Fibroblast of lung (primary cell): ENCODE data around the gene SNX6. TPM values are rescaled to one million over a fixed set of nuclear protein-coding genes. Genes with fewer than 3 reads are reported as not detected.

Experiments
- DNase-seq, 2 donors: peaks; one replicate each; pipeline versions ENCODE4 v3.0.0 to v3.0.0-alpha.2; 2010; ENCODE audit warnings: low read depth in 2 of 2
- H2AFZ ChIP-seq: 2 replicates; pipeline ENCODE4 v1.5.1; 2012; ENCODE audit warnings: low read length, control low read depth, inconsistent platforms
- H3K27ac ChIP-seq: 2 replicates; pipeline ENCODE4 v1.5.1; 2011; ENCODE audit warnings: low read length, control low read depth; ENCODE audit not compliant: insufficient read depth
- H3K27me3 ChIP-seq: 2 replicates; pipeline ENCODE4 v1.5.1; 2011; ENCODE audit warnings: mild to moderate bottlenecking, low read length; ENCODE audit not compliant: control insufficient read depth, insufficient read depth
- H3K36me3 ChIP-seq: 2 replicates; pipeline ENCODE4 v1.5.1; 2011; ENCODE audit warnings: low read length; ENCODE audit not compliant: control insufficient read depth, insufficient read depth
- H3K4me1 ChIP-seq: 2 replicates; pipeline ENCODE4 v1.5.1; 2011; ENCODE audit warnings: low read length; ENCODE audit not compliant: control insufficient read depth, insufficient read depth; ENCODE audit errors: extremely low read depth
- H3K4me2 ChIP-seq: 2 replicates; pipeline ENCODE4 v1.5.1; 2011; ENCODE audit warnings: low read length, control low read depth; ENCODE audit not compliant: insufficient read depth; ENCODE audit errors: extremely low read depth
- H3K4me3 ChIP-seq, 4 experiments: fragments of 200-600 bp in 1 of 4; sonication (generic) in 1 of 4; replicated peaks in 1 of 4; 2 replicates each; pipeline ENCODE4 v1.5.1; 2011 to 2016; ENCODE audit warnings: low read length in 4 of 4, low read depth in 3 of 4, mild to moderate bottlenecking in 3 of 4, control low read depth in 2 of 4, inconsistent platforms in 1 of 4, mixed read lengths in 1 of 4; ENCODE audit not compliant: insufficient read depth in 1 of 4; ENCODE audit errors: control extremely low read depth in 1 of 4
- H3K79me2 ChIP-seq: 2 replicates; pipeline ENCODE4 v1.5.1; 2012; ENCODE audit warnings: mild to moderate bottlenecking, low read length, inconsistent platforms; ENCODE audit not compliant: control insufficient read depth, insufficient read depth
- H3K9ac ChIP-seq: 2 replicates; pipeline ENCODE4 v1.5.1; 2011; ENCODE audit warnings: mild to moderate bottlenecking, low read length, control low read depth; ENCODE audit not compliant: insufficient read depth
- H3K9me3 ChIP-seq: 2 replicates; pipeline ENCODE4 v1.5.1; 2012; ENCODE audit warnings: low read depth, low read length; ENCODE audit not compliant: control insufficient read depth, insufficient read depth
- H4K20me1 ChIP-seq: 2 replicates; pipeline ENCODE4 v1.5.1; 2011; ENCODE audit warnings: low read length; ENCODE audit not compliant: control insufficient read depth, insufficient read depth; ENCODE audit errors: extremely low read depth
- EZH2 ChIP-seq: IDR thresholded peaks from 2 replicates; pipeline ENCODE4 v1.5.1; 2012; ENCODE audit warnings: low read length, control low read depth, mild to moderate bottlenecking; ENCODE audit errors: missing control alignments
- polyA minus RNA-seq: library from RNA; depleted of rRNA, polyadenylated mRNA; stranded (reverse); fragments of >200 nt; gene quantifications from 2 replicates; pipeline ENCODE4 v1.2.3, GENCODE V29; 2011; ENCODE audit warnings: low replicate concordance
- polyA plus RNA-seq, 2 donors: library from polyadenylated mRNA; depleted of rRNA in 1 of 2; stranded (reverse) in 1 of 2; unstranded in 1 of 2; fragments of >200 nt; gene quantifications; 2 replicates each; pipeline ENCODE4 v1.2.1, GENCODE V29; 2011 to 2012; ENCODE audit warnings: missing spikeins in 1 of 2
- total RNA-seq: library from RNA; depleted of rRNA; stranded (reverse); fragments of >200 nt; gene quantifications from 2 replicates; pipeline ENCODE4 v1.2.1, GENCODE V29; 2014
- TF ChIP-seq, protein P1 (sequence below), 2 donors: IDR thresholded peaks in 1 of 2; conservative IDR thresholded peaks in 1 of 2; 1 replicate in 1 of 2; 2 replicates in 1 of 2; pipeline ENCODE4 v1.5.1; 2011 to 2012; ENCODE audit warnings: low read length in 2 of 2, control low read depth in 1 of 2, inconsistent platforms in 1 of 2, low read depth in 1 of 2, mild to moderate bottlenecking in 1 of 2

The SNX6 gene
- total RNA-seq, result 131 and 134 TPM in 2 replicates
- polyA plus RNA-seq, result 217 and 232 TPM in 2 replicates
- 105 and 137 TPM in 2 replicates for polyA plus RNA-seq (2012)
- 3.0 and 7.9 TPM in 2 replicates for polyA minus RNA-seq

DNA sequence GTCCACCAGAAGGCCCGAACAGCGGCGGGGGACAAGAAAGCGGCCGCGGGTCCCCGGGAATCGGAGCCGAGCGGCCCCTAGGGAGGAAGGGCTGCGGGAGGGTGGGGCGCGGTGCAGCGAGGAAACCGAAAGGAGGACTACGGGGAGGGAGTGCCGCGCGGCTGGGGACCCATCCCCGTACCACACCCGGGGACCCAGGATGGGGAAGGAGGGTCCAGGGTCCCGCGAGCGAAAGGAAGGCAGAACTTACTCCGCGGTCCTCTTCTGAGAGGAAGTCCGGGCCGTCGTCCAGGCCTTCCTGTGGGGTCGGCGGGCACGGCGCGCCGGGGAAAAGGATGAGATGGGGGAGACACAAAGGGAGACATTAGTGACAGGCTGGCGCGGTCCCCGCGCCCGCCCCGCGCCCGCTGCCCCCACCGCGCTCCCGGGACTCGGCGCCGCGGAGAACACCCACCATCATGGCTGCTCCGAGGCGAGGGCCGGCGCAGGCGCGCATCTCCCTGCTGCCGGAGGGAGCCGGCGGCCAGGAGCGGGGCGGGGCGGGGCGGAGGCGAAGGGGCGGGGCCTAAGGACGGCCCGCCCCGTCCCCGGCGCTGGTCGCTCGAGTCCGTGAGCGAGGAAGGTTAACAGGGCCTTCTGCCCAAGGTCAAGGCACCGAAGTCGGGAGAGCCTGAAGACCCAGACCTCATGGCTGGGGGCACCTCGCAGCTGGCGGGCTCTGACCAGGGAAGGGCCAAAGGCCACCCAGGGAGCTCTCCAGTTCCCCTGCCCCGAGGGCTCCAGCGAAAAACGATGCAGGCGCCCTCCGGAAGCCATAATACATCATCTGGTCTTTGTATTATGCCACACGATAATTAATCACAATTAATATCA, at the start of gene SNX6:
Gene SNX6, minus strand, starts transcription at position 492 of the 873 bp plus-strand sequence. Its CDS starts 32 bp downstream, at position 460.
- Histone ChIP-seq H3K79me2 (peaks cover 47% of the 10 kb centered on the region), H3K4me3 (peak within 1 kb of the TSS; percentile 84 to 98 (median 92)), H4K20me1 (no peaks in the 10 kb centered on the region), H3K27ac (peak within 1 kb of the TSS; percentile 94), H3K9ac (peak within 1 kb of the TSS; percentile 98), H3K36me3 (no peaks in the 10 kb centered on the region), H3K4me2 (peak within 1 kb of the TSS; percentile 67), H3K4me1 (no peaks in the 10 kb centered on the region), H3K9me3 (no peaks in the 10 kb centered on the region), H2AFZ (peak within 1 kb of the TSS; percentile 86), H3K27me3 (no peaks in the 10 kb centered on the region)
- peak; percentile 64 to 72 for DNase-seq
- TF ChIP-seq, protein P1, sequence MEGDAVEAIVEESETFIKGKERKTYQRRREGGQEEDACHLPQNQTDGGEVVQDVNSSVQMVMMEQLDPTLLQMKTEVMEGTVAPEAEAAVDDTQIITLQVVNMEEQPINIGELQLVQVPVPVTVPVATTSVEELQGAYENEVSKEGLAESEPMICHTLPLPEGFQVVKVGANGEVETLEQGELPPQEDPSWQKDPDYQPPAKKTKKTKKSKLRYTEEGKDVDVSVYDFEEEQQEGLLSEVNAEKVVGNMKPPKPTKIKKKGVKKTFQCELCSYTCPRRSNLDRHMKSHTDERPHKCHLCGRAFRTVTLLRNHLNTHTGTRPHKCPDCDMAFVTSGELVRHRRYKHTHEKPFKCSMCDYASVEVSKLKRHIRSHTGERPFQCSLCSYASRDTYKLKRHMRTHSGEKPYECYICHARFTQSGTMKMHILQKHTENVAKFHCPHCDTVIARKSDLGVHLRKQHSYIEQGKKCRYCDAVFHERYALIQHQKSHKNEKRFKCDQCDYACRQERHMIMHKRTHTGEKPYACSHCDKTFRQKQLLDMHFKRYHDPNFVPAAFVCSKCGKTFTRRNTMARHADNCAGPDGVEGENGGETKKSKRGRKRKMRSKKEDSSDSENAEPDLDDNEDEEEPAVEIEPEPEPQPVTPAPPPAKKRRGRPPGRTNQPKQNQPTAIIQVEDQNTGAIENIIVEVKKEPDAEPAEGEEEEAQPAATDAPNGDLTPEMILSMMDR (conservative IDR thresholded peaks at IDR 0.05 in 1 of 2, IDR thresholded peaks at IDR 0.05 in 1 of 2; ENCODE audit: low read depth in 1 of 2, low read length in 2 of 2), result no peak

DNA sequence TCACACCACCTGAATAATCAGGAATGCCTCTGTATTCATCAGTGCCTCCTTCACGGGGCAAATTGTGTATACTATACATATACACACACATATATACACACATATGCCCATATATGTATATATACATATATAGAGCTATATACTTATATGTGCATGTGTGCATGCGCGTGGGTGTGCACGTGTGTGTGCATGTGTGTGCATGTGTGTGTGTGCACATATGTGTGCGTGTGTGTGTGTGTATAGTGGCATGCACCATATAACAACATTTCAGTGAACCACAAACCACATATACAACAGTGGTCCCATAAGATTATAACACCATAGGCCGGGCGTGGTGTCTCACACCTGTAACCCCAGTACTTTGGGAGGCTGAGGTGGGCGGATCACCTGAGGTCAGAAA, 48.8 kb upstream of the SNX6 start:
- Histone ChIP-seq H3K27ac (no peak overlapping the region), H3K36me3 (no peaks in the 10 kb centered on the region), H3K79me2 (no peaks in the 10 kb centered on the region), H2AFZ (no peak overlapping the region), H4K20me1 (no peaks in the 10 kb centered on the region), H3K27me3 (no peaks in the 10 kb centered on the region), H3K4me1 (no peaks in the 10 kb centered on the region), H3K4me3 (no peak overlapping the region), H3K9ac (no peak overlapping the region), H3K4me2 (no peak overlapping the region), H3K9me3 (no peaks in the 10 kb centered on the region)
- DNase-seq, result no peak
- TF ChIP-seq, protein P1 (conservative IDR thresholded peaks at IDR 0.05 in 1 of 2, IDR thresholded peaks at IDR 0.05 in 1 of 2; ENCODE audit: low read depth in 1 of 2, low read length in 2 of 2), result no peak
- TF ChIP-seq EZH2, result no peak

DNA sequence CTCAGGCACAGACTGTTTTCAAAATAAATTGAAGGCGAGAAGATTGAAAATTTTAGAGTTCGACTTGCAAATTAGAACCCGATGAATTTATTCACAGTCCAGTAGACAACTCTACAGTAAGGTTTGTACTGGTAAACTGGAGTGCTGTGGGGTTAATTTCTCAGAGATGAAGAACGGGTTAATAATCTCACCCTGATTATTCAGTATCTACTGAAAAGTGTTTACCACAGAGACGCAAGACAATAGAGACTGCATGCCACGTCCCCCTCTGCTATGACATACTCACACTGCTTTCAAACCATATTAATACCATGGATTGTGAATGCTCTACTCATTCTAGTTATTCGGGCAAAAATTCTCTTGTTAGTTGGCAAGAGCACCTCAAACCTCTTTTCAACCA, 48.4 kb upstream of the SNX6 start:
- DNase-seq, result peak in 1 of 2 donors; percentile 77
- H3K4me2 ChIP-seq, result no peak overlapping the region
- no peaks in the 10 kb centered on the region for H3K9me3 ChIP-seq
- no peak overlapping the region for H2AFZ ChIP-seq
- H3K4me3 ChIP-seq, result no peak overlapping the region
- H4K20me1 ChIP-seq, result no peaks in the 10 kb centered on the region
- no peak for TF ChIP-seq EZH2
- TF ChIP-seq, protein P1 (conservative IDR thresholded peaks at IDR 0.05 in 1 of 2, IDR thresholded peaks at IDR 0.05 in 1 of 2; ENCODE audit: low read depth in 1 of 2, low read length in 2 of 2), result no peak
- H3K4me1 ChIP-seq, result no peaks in the 10 kb centered on the region
- no peak overlapping the region for H3K27ac ChIP-seq
- H3K79me2 ChIP-seq, result no peaks in the 10 kb centered on the region
- no peaks in the 10 kb centered on the region for H3K36me3 ChIP-seq
- H3K9ac ChIP-seq, result no peak overlapping the region
- H3K27me3 ChIP-seq, result no peaks in the 10 kb centered on the region
